Vagina (tissue), 2 donors: ENCODE results near the gene KCTD5. TPM values are rescaled to one million over a fixed set of nuclear protein-coding genes. Genes with fewer than 3 reads are reported as not detected.

Source experiments
- DNase-seq, 2 donors: peaks; one replicate each; pipeline ENCODE4 v3.0.0-alpha.2; 2017; ENCODE audit errors: extremely low spot score in 2 of 2
- H3K27ac ChIP-seq: fragments of 200-600 bp; sonication (generic); one replicate; pipeline ENCODE4 v1.5.1; 2019
- H3K27me3 ChIP-seq: fragments of 200-600 bp; sonication (generic); one replicate; pipeline ENCODE4 v1.5.1; 2019
- H3K36me3 ChIP-seq, 2 donors: fragments of 200-600 bp; sonication (generic); one replicate each; pipeline ENCODE4 v1.5.1; 2017 to 2019
- H3K4me1 ChIP-seq: fragments of 200-600 bp; sonication (generic); one replicate; pipeline ENCODE4 v1.5.1; 2019
- H3K4me3 ChIP-seq, 2 donors: fragments of 200-600 bp; sonication (generic); 1 replicate in 1 of 2; 2 replicates in 1 of 2; pipeline ENCODE4 v1.5.1; 2016 to 2019
- H3K9me3 ChIP-seq: fragments of 200-600 bp; sonication (generic); one replicate; pipeline ENCODE4 v1.5.1; 2019
- CTCF ChIP-seq, 3 experiments: fragments of 450-650 bp in 2 of 3; fragments of 200-600 bp in 1 of 3; sonication (generic) in 1 of 3; IDR thresholded peaks; one replicate each; pipeline ENCODE4 v1.5.1; 2017 to 2019; ENCODE audit warnings: antibody characterized with exemption in 3 of 3, mild to moderate bottlenecking in 2 of 3, moderate library complexity in 2 of 3
- POLR2A ChIP-seq, 2 donors: fragments of 450-650 bp; IDR thresholded peaks; one replicate each; pipeline ENCODE4 v1.6.1; 2017; ENCODE audit warnings: antibody characterized with exemption in 2 of 2, mild to moderate bottlenecking in 2 of 2, moderate library complexity in 2 of 2
- POLR2AphosphoS5 ChIP-seq, 2 donors: sonication (generic); formaldehyde crosslinking; IDR thresholded peaks; one replicate each; pipeline ENCODE4 v1.9.0; 2017; ENCODE audit warnings: antibody characterized with exemption in 2 of 2, mild to moderate bottlenecking in 2 of 2, low read depth in 1 of 2; ENCODE audit not compliant: insufficient read depth in 1 of 2
- intact Hi-C: fragments of 100-400 bp; cut with DNase I; formaldehyde crosslinking; loops from one replicate; pipeline ENCODE4 v1.15.1; 2023
- total RNA-seq: library from RNA; depleted of rRNA; stranded (reverse); fragments of >200 nt; gene quantifications from one replicate; pipeline ENCODE4 v1.2.3, GENCODE V29; 2016

The KCTD5 gene
- total RNA-seq, 1 donor from 2014 or later: 19.4 TPM

GRCh38 chr16:2752035-2752849 lies 69.9 kb downstream of the KCTD5 start, which contains the start of gene SRRM2:
Gene SRRM2, plus strand, starts transcription at chr16:2752638. Its CDS starts 3,727 bp downstream, at chr16:2756365.
- peak in 1 of 2 donors; percentile 96 for DNase-seq
- Histone ChIP-seq H3K9me3 (no peaks in the 10 kb centered on the region), H3K27me3 (no peaks in the 10 kb centered on the region), H3K27ac (peak within 1 kb of the TSS; percentile 98), H3K4me3 (peak within 1 kb of the TSS; percentile 80 to 97), H3K4me1 (peaks cover 48% of the 10 kb centered on the region), H3K36me3 (peaks cover 0 to 9% of the 10 kb centered on the region in 2 donors)
- TF ChIP-seq POLR2AphosphoS5 (IDR thresholded peaks at IDR 0.05; ENCODE audit: insufficient read depth in 1 of 2, low read depth in 1 of 2) (peak; percentile 94 to 95), POLR2A (IDR thresholded peaks at IDR 0.05) (peak; percentile 68 to 99), CTCF (IDR thresholded peaks at IDR 0.05) (no peak)
- intact Hi-C loops: no loop called here

GRCh38 chr16:2752850-2753732 lies 70.8 kb downstream of the KCTD5 start:
- Histone ChIP-seq H3K4me3 (peak overlapping the region; percentile 80 to 97), H3K9me3 (no peaks in the 10 kb centered on the region), H3K27ac (peak overlapping the region; percentile 98), H3K36me3 (peaks cover 0 to 17% of the 10 kb centered on the region in 2 donors), H3K4me1 (peaks cover 57% of the 10 kb centered on the region), H3K27me3 (no peaks in the 10 kb centered on the region)
- intact Hi-C loops: no loop called here
- TF ChIP-seq POLR2AphosphoS5 (IDR thresholded peaks at IDR 0.05; ENCODE audit: insufficient read depth in 1 of 2, low read depth in 1 of 2) (peak in 1 of 2 donors; percentile 9), CTCF (IDR thresholded peaks at IDR 0.05) (no peak)
- no peak for DNase-seq

GRCh38 chr16:2753733-2754020 lies 71.4 kb downstream of the KCTD5 start:
- peaks cover 60% of the 10 kb centered on the region for H3K4me1 ChIP-seq
- no peaks in the 10 kb centered on the region for H3K27me3 ChIP-seq
- intact Hi-C loops: no loop called here
- H3K4me3 ChIP-seq: peak overlapping the region; percentile 80 to 97
- DNase-seq: no peak
- H3K36me3 ChIP-seq: peaks cover 0 to 23% of the 10 kb centered on the region in 2 donors
- H3K9me3 ChIP-seq: no peaks in the 10 kb centered on the region
- peak overlapping the region; percentile 98 for H3K27ac ChIP-seq
- TF ChIP-seq CTCF (IDR thresholded peaks at IDR 0.05) (no peak), POLR2A (IDR thresholded peaks at IDR 0.05) (no peak), POLR2AphosphoS5 (IDR thresholded peaks at IDR 0.05; ENCODE audit: insufficient read depth in 1 of 2, low read depth in 1 of 2) (no peak)

- TF ChIP-seq POLR2AphosphoS5 (IDR thresholded peaks at IDR 0.05; ENCODE audit: insufficient read depth in 1 of 2, low read depth in 1 of 2) (no peak), CTCF (IDR thresholded peaks at IDR 0.05) (no peak), POLR2A (IDR thresholded peaks at IDR 0.05) (no peak)
- intact Hi-C loops: no loop called here
- DNase-seq: no peak
- H3K36me3 ChIP-seq: peaks cover 0 to 38% of the 10 kb centered on the region in 2 donors
- peaks cover 60% of the 10 kb centered on the region for H3K4me1 ChIP-seq
- H3K9me3 ChIP-seq: no peaks in the 10 kb centered on the region
- no peaks in the 10 kb centered on the region for H3K27me3 ChIP-seq
- peak overlapping the region; percentile 80 to 97 for H3K4me3 ChIP-seq
- H3K27ac ChIP-seq: no peak overlapping the region
Measured at GRCh38 chr16:2755158-2755557, 72.8 kb downstream of the KCTD5 start.
